GM21360 (cell line): ENCODE data around the gene IPP.
"Not testable (repeated sequence)": the region's sequence is repeated elsewhere in the genome, so short reads cannot be mapped to it uniquely, and the experiment has no call there.

ENCODE experiments used
- ATAC-seq: cut with Tn5 transposase; IDR thresholded peaks from one replicate; pipeline ENCODE4 v1.9.1; 2021; ENCODE audit warnings: mild to moderate bottlenecking, moderate library complexity; ENCODE audit not compliant: unreplicated experiment

IPP gene

GRCh38 chr1:45685308-45686014 is 65.0 kb downstream of the IPP start:
- no peak for ATAC-seq

DNA sequence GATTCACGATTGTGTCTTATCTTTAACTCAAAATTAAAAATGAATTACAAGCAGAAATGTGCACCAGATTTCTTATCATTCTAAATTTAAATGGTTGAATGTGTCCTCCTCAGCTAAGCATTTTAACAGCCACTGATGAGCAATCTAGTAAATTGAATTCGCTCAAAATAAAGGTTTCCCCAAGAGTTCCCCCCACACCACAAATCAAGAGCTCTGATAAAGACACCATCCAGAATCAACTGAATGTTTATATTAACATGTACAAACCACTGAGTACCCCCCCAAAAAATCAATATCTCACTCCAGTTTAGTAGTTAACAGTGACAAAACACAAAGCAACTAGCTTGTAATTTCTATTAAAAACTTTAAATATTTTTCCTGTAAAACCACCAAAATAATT is 66.1 kb downstream of the IPP start:
- ATAC-seq: no peak

- no peak for ATAC-seq
These were observed 67.5 kb downstream of the IPP start for GRCh38 chr1:45682942-45683341.

- ATAC-seq: no peak
These were observed 71.3 kb downstream of the IPP start for GRCh38 chr1:45679123-45679522.

- ATAC-seq: no peak
These were observed 72.0 kb downstream of the IPP start for GRCh38 chr1:45678489-45678888.

- ATAC-seq: no peak
These were observed 72.7 kb downstream of the IPP start for GRCh38 chr1:45677751-45678245.

DNA sequence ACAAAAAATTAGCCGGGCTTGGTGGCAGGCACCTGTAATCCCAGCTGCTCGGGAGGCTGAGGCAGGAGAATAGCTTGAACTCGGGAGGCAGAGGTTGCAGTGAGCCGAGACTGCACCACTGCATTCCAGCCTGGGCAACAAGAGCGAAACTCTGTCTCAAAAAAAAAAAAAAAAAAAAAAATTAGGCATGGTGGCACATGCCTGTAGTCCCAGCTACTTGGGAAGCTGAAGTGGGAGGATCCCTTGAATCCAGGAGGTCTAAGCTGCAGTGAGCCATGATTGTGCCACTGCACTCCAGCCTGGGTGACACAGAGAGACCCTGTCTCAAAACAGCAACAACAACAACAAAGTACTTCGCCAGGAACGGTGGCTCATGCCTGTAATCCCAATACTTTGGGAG is 73.9 kb downstream of the IPP start:
- not testable (repeated sequence) for ATAC-seq

GRCh38 chr1:45674478-45674877 is 76.0 kb downstream of the IPP start:
- ATAC-seq: no peak

DNA sequence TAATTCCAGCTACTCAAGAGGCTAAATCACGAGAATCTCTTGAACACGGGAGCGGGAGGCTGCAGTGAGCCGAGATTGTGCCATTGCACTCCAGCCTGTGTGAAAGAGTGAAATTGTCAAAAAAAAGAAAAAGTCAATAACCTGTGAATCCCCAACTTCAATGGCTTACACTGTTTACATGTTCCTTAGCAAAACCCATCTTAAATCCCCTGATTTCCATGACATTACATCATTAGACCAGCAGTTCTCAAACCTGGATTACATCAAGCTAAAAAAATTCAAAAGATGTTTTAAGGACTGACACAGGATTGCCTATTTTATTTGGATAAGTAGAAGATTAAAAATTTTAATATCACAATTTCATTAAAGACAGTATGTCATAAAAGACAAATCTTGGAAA is 76.5 kb downstream of the IPP start:
- no peak for ATAC-seq

DNA sequence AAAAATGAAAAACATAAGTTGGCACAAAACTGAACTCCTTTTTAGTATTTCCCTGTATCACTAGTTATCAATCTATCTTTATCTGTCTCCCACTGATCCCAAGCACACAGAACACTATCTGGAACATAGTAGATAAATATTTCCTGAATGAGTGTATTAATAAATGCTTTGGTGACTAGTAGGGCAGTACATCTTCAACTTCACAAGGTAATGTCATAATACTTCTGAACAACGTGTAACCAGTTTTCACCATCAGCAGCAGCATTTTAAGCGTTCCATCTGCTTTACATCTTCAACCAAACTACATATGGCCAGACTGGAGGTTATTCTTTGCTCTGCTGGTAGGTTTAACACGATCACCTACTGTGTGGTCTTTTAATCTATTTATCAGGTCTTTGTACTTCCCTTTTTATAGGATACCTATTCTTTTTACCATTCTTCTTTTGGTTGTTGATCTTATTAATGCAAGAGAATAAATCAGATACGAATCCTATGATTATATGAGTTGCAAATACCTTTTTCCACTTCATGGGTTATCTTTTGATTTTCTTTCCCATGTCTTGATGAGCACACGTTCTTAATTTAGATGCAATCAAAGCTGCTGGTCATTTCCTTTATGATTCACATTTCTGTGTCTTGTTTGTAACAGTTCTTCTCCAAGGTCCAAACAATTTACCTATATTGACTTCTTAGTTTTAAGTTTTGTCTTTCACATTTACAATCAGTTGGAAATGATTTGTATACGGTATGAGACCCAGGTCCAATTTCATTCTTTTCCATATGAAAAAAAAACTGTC is 80.4 kb downstream of the IPP start:
- ATAC-seq: no peak

DNA sequence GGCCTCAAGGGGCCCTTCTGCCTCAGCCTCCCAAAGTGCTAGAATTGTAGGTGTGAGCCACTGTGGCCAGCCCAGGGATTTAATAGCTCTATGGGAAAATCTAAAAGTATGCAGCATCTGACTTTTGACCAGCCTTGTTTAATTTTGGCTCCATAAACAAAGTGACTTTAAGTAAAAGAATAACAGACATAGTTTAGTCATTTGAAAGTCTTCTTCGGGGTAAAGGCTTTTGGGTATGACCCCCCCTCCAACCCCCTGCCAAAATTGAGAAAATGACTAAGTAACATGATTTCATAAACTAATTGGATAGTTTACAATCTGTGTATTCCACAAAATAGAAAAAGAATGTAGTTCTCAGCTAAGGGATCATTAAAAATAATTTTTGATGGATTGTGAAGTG is 81.1 kb downstream of the IPP start:
- ATAC-seq: no peak

GRCh38 chr1:45668526-45668925 is 81.9 kb downstream of the IPP start:
- no peak for ATAC-seq

- no peak for ATAC-seq
These were observed 82.9 kb downstream of the IPP start for GRCh38 chr1:45667321-45668111.

GRCh38 chr1:45666836-45667235 is 83.6 kb downstream of the IPP start:
- ATAC-seq: no peak

DNA sequence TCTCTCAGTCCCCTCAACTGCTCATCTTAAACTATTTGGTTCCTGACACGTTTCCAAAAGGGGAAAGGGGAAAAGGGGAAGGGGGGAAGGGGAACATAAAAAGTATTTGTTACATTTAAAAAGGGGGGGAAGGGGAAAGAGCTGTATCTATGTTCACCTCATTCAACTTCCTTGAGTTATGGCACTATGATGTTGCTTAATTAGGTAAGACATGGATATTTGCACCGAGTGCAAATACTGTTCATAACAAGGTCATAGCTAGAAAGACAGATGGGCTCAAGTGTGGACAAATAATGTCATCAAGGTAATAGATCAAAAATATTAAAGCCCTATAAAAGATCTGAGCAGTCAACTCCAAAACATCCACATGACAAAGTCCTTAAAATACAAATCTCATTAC is 90.1 kb downstream of the IPP start:
- ATAC-seq: no peak

- ATAC-seq: no peak
These were observed 91.2 kb downstream of the IPP start for GRCh38 chr1:45659222-45659621.

DNA sequence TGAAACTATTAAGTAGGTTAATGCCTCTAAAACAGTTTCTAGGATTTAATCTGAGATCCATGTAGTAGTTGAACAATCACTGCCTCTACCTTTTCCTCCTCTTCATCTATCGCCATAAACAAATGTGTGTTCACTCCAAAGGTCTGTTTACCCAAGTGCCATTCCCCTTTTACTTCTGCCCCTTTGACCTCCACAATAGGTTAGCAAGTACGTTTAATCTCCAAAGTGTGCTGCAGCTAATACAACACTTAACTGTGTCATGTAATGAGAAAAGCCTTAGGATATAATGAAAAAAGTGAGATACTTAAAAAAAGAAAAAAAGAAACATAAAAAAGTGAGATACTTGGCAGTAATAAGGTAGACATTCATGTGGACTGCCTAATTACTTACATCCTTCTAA is 92.3 kb downstream of the IPP start:
- no peak for ATAC-seq

GRCh38 chr1:45656573-45657226 is 93.8 kb downstream of the IPP start:
- ATAC-seq: no peak

DNA sequence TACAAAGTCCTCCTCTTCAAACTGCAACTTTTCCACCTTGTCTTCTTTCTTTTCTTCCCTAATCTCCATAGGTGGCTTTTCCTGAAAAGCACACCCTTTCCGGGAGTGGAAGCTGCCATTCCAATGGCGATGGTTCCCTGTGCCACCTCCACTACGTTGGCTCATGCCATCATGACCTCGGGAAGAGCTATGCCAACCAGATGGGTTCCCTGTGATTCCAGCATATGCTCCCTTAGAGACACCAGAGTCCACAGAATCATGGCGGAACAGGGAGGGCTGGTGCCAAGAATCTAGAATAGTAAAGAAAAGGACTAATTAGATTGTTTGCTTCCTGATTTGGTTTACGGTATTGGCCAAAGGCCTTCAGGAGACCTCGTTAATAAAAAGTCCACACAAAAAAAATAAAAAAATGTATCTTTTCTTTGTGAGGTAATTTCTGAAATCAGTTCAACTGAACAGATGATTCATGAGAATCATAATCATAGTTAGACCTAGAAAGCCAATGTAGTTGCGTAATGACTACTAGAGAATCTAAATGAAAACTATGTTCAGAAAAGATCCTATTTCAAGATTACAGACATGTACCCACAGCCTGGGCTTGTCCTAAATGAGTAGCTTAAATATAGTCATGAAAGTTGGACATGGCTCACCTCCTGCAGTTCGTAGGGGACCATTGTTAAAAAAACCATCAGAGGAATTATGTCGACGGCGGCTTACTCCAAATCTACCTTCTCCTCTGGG is 95.7 kb downstream of the IPP start:
- ATAC-seq: no peak
